K562 (cell line): ENCODE measurements around the gene CLCNKB.

Experiments used
- BRF1 ChIP-seq: IDR thresholded peaks from 3 replicates; pipeline ENCODE4 v1.6.1; 2011; ENCODE audit warnings: borderline replicate concordance, mild to moderate bottlenecking; ENCODE audit not compliant: insufficient read length; ENCODE audit errors: extremely low read depth
- CTCF ChIP-seq, 3 experiments: IDR thresholded peaks in 2 of 3; conservative IDR thresholded peaks in 1 of 3; 2 replicates each; pipeline ENCODE4 v1.5.1; 2011 to 2012; ENCODE audit warnings: low read length in 3 of 3, mild to moderate bottlenecking in 3 of 3, control low read depth in 2 of 3, improper control_type of control experiment in 1 of 3, inconsistent platforms in 1 of 3, low read depth in 1 of 3, mixed read lengths in 1 of 3, moderate library complexity in 1 of 3; ENCODE audit not compliant: insufficient read depth in 2 of 3
- KDM1A ChIP-seq, 2 experiments: fragments of 450-650 bp; IDR thresholded peaks; 2 replicates each; pipeline ENCODE4 v1.6.1; 2016; ENCODE audit warnings: mild to moderate bottlenecking in 2 of 2
- MYC ChIP-seq, 2 experiments: fragments of 250-450 bp in 1 of 2; sonication (Bioruptor Pico) in 1 of 2; IDR thresholded peaks; 2 replicates each; pipeline versions ENCODE4 v1.5.1 to v1.6.1; 2012 to 2021; ENCODE audit warnings: low read depth in 2 of 2, borderline replicate concordance in 1 of 2, improper control_type of control experiment in 1 of 2, low read length in 1 of 2, mild to moderate bottlenecking in 1 of 2, moderate library complexity in 1 of 2
- MYNN ChIP-seq, 2 experiments: sonication (generic); formaldehyde crosslinking in 1 of 2; IDR thresholded peaks; 2 replicates each; pipeline versions ENCODE4 v1.5.0 to v1.6.1; 2016 to 2020; ENCODE audit warnings: antibody characterized with exemption in 1 of 2, missing genetic modification reagents in 1 of 2
- NR2C2 ChIP-seq, 2 experiments: fragments of 200-800 bp in 1 of 2; sonication (Bioruptor generic) in 1 of 2; sonication (generic) in 1 of 2; formaldehyde crosslinking in 1 of 2; IDR thresholded peaks; 2 replicates each; pipeline versions ENCODE4 v1.6.1 to v1.8.0; 2016 to 2022; ENCODE audit warnings: mild to moderate bottlenecking in 1 of 2, missing compliant biosample characterization in 1 of 2, missing genetic modification characterization in 1 of 2, missing genetic modification reagents in 1 of 2
- PHF8 ChIP-seq: fragments of 200-600 bp; sonication (generic); IDR thresholded peaks from 2 replicates; pipeline ENCODE4 v1.6.1; 2012; ENCODE audit warnings: mixed run types, mild to moderate bottlenecking, inconsistent platforms, low read length, moderate library complexity, borderline replicate concordance
- PML ChIP-seq: IDR thresholded peaks from 2 replicates; pipeline ENCODE4 v1.6.1; 2012; ENCODE audit warnings: low read length, inconsistent platforms
- POLR2A ChIP-seq: fragments of 450-650 bp; conservative IDR thresholded peaks from 2 replicates; pipeline ENCODE4 v1.6.1; 2016
- RNF219 ChIP-seq: fragments of 250-450 bp; sonication (Bioruptor Pico); IDR thresholded peaks from 2 replicates; pipeline ENCODE4 v1.5.0; 2022; ENCODE audit warnings: mild to moderate bottlenecking
- TAF1 ChIP-seq: IDR thresholded peaks from 2 replicates; pipeline ENCODE4 v1.6.1; 2011; ENCODE audit warnings: mild to moderate bottlenecking, low read length, moderate library complexity; ENCODE audit not compliant: insufficient read depth, control insufficient read depth, severe bottlenecking; ENCODE audit errors: extremely low read depth
- TCF7L2 ChIP-seq: fragments of 150-350 bp; IDR thresholded peaks from 2 replicates; pipeline ENCODE4 v1.6.1; 2016; ENCODE audit warnings: low read depth, mild to moderate bottlenecking, low read length, moderate library complexity
- ZBTB33 ChIP-seq: sonication (generic); formaldehyde crosslinking; IDR thresholded peaks from 2 replicates; pipeline ENCODE4 v1.8.1; 2023; ENCODE audit warnings: mild to moderate bottlenecking, missing genetic modification reagents

- TF ChIP-seq RNF219 (CRISPR knock-in tag), result no peak
- no peak for TF ChIP-seq CTCF (IDR thresholded peaks at IDR 0.05 in 2 of 3, conservative IDR thresholded peaks at IDR 0.05 in 1 of 3; ENCODE audit: insufficient read depth in 2 of 3, low read depth in 1 of 3, low read length in 3 of 3)
- no peak for TF ChIP-seq ZBTB33
- no peak for TF ChIP-seq BRF1
- TF ChIP-seq NR2C2 (CRISPR knock-in tag; IDR thresholded peaks at IDR 0.05), result no peak
- TF ChIP-seq NR2C2 (tag; IDR thresholded peaks at IDR 0.05), result no peak
- TF ChIP-seq TAF1, result no peak
- no peak for TF ChIP-seq POLR2A
- TF ChIP-seq PHF8, result no peak
- no peak for TF ChIP-seq KDM1A (IDR thresholded peaks at IDR 0.05)
- TF ChIP-seq MYC (IDR thresholded peaks at IDR 0.05; ENCODE audit: low read depth, low read length), result no peak
- TF ChIP-seq MYC (CRISPR knock-in tag; IDR thresholded peaks at IDR 0.05; ENCODE audit: borderline replicate concordance, low read depth), result no peak
- TF ChIP-seq TCF7L2, result no peak
- no peak for TF ChIP-seq PML
- no peak for TF ChIP-seq MYNN (IDR thresholded peaks at IDR 0.05)
- TF ChIP-seq MYNN (CRISPR knock-in tag; IDR thresholded peaks at IDR 0.05), result no peak
These were observed 23.3 kb upstream of the CLCNKB start for GRCh38 chr1:16020325-16020724.
